ENCODE measurements around the gene PBX4. TPM values are rescaled to one million over a fixed set of nuclear protein-coding genes. Genes with fewer than 3 reads are reported as not detected.

PBX4 gene
- total and polyA plus RNA-seq, 4 donors, result 4.3 to 13.6 (median 8.4) TPM

- H3K36me3 ChIP-seq (ENCODE audit: control insufficient read depth, insufficient read depth, low read length), result peaks cover 40% of the 10 kb centered on the region
- peaks cover 16% of the 10 kb centered on the region for H3K4me1 ChIP-seq (ENCODE audit: control insufficient read depth, insufficient read depth, low read length)
- no peak for DNase-seq (ENCODE audit: low read depth in 4 of 6, low spot score in 6 of 6)
- no peak overlapping the region for H3K27ac ChIP-seq (ENCODE audit: low read depth, low read length)
- H3K27me3 ChIP-seq (ENCODE audit: control insufficient read depth, insufficient read depth, low read length), result no peaks in the 10 kb centered on the region
- WGBS (ENCODE audit: insufficient coverage), result 100% methylated on average over 2 of the region's 4 CpGs
- no peak overlapping the region for H3K4me3 ChIP-seq (ENCODE audit: low read depth, low read length)
- no peaks in the 10 kb centered on the region for H3K9me3 ChIP-seq (ENCODE audit: control insufficient read depth, insufficient read depth, low read length)
These were observed 24.1 kb downstream of the PBX4 start for GRCh38 chr19:19594381-19594780.

- Histone ChIP-seq H3K36me3 (ENCODE audit: control insufficient read depth, insufficient read depth, low read length) (peaks cover 31% of the 10 kb centered on the region), H3K27me3 (ENCODE audit: control insufficient read depth, insufficient read depth, low read length) (no peaks in the 10 kb centered on the region), H3K4me3 (ENCODE audit: low read depth, low read length) (no peak overlapping the region), H3K9me3 (ENCODE audit: control insufficient read depth, insufficient read depth, low read length) (no peaks in the 10 kb centered on the region), H3K4me1 (ENCODE audit: control insufficient read depth, insufficient read depth, low read length) (peaks cover 16% of the 10 kb centered on the region), H3K27ac (ENCODE audit: low read depth, low read length) (no peak overlapping the region)
- 97% methylated on average over 6 of the region's 10 CpGs for WGBS (ENCODE audit: insufficient coverage)
- no peak for DNase-seq (ENCODE audit: low read depth in 4 of 6, low spot score in 6 of 6)
These were observed 25.8 kb downstream of the PBX4 start for GRCh38 chr19:19592690-19593089.

GRCh38 chr19:19591133-19591825 lies 27.2 kb downstream of the PBX4 start:
- Histone ChIP-seq H3K9me3 (ENCODE audit: control insufficient read depth, insufficient read depth, low read length) (no peaks in the 10 kb centered on the region), H3K4me1 (ENCODE audit: control insufficient read depth, insufficient read depth, low read length) (peaks cover 16% of the 10 kb centered on the region), H3K27ac (ENCODE audit: low read depth, low read length) (peak overlapping the region; percentile 87), H3K36me3 (ENCODE audit: control insufficient read depth, insufficient read depth, low read length) (peaks cover 24% of the 10 kb centered on the region), H3K4me3 (ENCODE audit: low read depth, low read length) (no peak overlapping the region), H3K27me3 (ENCODE audit: control insufficient read depth, insufficient read depth, low read length) (no peaks in the 10 kb centered on the region)
- 26% methylated on average over 10 of the region's 13 CpGs for WGBS (ENCODE audit: insufficient coverage)
- DNase-seq (ENCODE audit: low read depth in 4 of 6, low spot score in 6 of 6), result peak in 3 of 6 donors; percentile 19 to 85 (median 68)

GRCh38 chr19:19588546-19588945 lies 29.9 kb downstream of the PBX4 start:
- no peak for DNase-seq (ENCODE audit: low read depth in 4 of 6, low spot score in 6 of 6)
- H3K27ac ChIP-seq (ENCODE audit: low read depth, low read length), result no peak overlapping the region
- H3K9me3 ChIP-seq (ENCODE audit: control insufficient read depth, insufficient read depth, low read length), result no peaks in the 10 kb centered on the region
- no peak overlapping the region for H3K4me3 ChIP-seq (ENCODE audit: low read depth, low read length)
- H3K4me1 ChIP-seq (ENCODE audit: control insufficient read depth, insufficient read depth, low read length), result peaks cover 13% of the 10 kb centered on the region
- peaks cover 14% of the 10 kb centered on the region for H3K36me3 ChIP-seq (ENCODE audit: control insufficient read depth, insufficient read depth, low read length)
- H3K27me3 ChIP-seq (ENCODE audit: control insufficient read depth, insufficient read depth, low read length), result no peaks in the 10 kb centered on the region
- WGBS (ENCODE audit: insufficient coverage), result 100% methylated on average over 1 of the region's 2 CpGs

- Histone ChIP-seq H3K9me3 (ENCODE audit: control insufficient read depth, insufficient read depth, low read length) (no peaks in the 10 kb centered on the region), H3K36me3 (ENCODE audit: control insufficient read depth, insufficient read depth, low read length) (peaks cover 7% of the 10 kb centered on the region), H3K4me1 (ENCODE audit: control insufficient read depth, insufficient read depth, low read length) (peaks cover 14% of the 10 kb centered on the region), H3K27me3 (ENCODE audit: control insufficient read depth, insufficient read depth, low read length) (no peaks in the 10 kb centered on the region), H3K27ac (ENCODE audit: low read depth, low read length) (no peak overlapping the region), H3K4me3 (ENCODE audit: low read depth, low read length) (no peak overlapping the region)
- WGBS (ENCODE audit: insufficient coverage), result 62% methylated on average over 2 of the region's 5 CpGs
- peak in 3 of 6 donors; percentile 6 to 81 (median 63) for DNase-seq (ENCODE audit: low read depth in 4 of 6, low spot score in 6 of 6)
These were observed 30.7 kb downstream of the PBX4 start for GRCh38 chr19:19587771-19588170.

GRCh38 chr19:19584356-19584755 lies 34.1 kb downstream of the PBX4 start:
- 76% methylated on average over 2 of the region's 6 CpGs for WGBS (ENCODE audit: insufficient coverage)
- DNase-seq (ENCODE audit: low read depth in 4 of 6, low spot score in 6 of 6), result no peak
- H3K4me3 ChIP-seq (ENCODE audit: low read depth, low read length), result no peak overlapping the region
- H3K9me3 ChIP-seq (ENCODE audit: control insufficient read depth, insufficient read depth, low read length), result no peaks in the 10 kb centered on the region
- H3K36me3 ChIP-seq (ENCODE audit: control insufficient read depth, insufficient read depth, low read length), result peaks cover 17% of the 10 kb centered on the region
- no peak overlapping the region for H3K27ac ChIP-seq (ENCODE audit: low read depth, low read length)
- H3K4me1 ChIP-seq (ENCODE audit: control insufficient read depth, insufficient read depth, low read length), result peaks cover 9% of the 10 kb centered on the region
- H3K27me3 ChIP-seq (ENCODE audit: control insufficient read depth, insufficient read depth, low read length), result no peaks in the 10 kb centered on the region

GRCh38 chr19:19582471-19582870 lies 36.0 kb downstream of the PBX4 start:
- H3K4me3 ChIP-seq (ENCODE audit: low read depth, low read length), result no peak overlapping the region
- peak in 2 of 6 donors; percentile 2 to 15 for DNase-seq (ENCODE audit: low read depth in 4 of 6, low spot score in 6 of 6)
- 59% methylated on average over 6 of the region's 6 CpGs for WGBS (ENCODE audit: insufficient coverage)

GRCh38 chr19:19581391-19581790 lies 37.1 kb downstream of the PBX4 start:
- H3K9me3 ChIP-seq (ENCODE audit: control insufficient read depth, insufficient read depth, low read length), result no peaks in the 10 kb centered on the region
- H3K4me3 ChIP-seq (ENCODE audit: low read depth, low read length), result no peak overlapping the region
- peaks cover 19% of the 10 kb centered on the region for H3K36me3 ChIP-seq (ENCODE audit: control insufficient read depth, insufficient read depth, low read length)
- 96% methylated on average over 13 of the region's 13 CpGs for WGBS (ENCODE audit: insufficient coverage)
- no peak overlapping the region for H3K27ac ChIP-seq (ENCODE audit: low read depth, low read length)
- DNase-seq (ENCODE audit: low read depth in 4 of 6, low spot score in 6 of 6), result no peak
- H3K27me3 ChIP-seq (ENCODE audit: control insufficient read depth, insufficient read depth, low read length), result no peaks in the 10 kb centered on the region
- peaks cover 13% of the 10 kb centered on the region for H3K4me1 ChIP-seq (ENCODE audit: control insufficient read depth, insufficient read depth, low read length)

More at GRCh38 chr19:19582471-19582870, 36.0 kb downstream of the PBX4 start:
- Histone ChIP-seq H3K4me1 (ENCODE audit: control insufficient read depth, insufficient read depth, low read length) (peaks cover 13% of the 10 kb centered on the region), H3K27ac (ENCODE audit: low read depth, low read length) (peak overlapping the region; percentile 79), H3K27me3 (ENCODE audit: control insufficient read depth, insufficient read depth, low read length) (no peaks in the 10 kb centered on the region), H3K36me3 (ENCODE audit: control insufficient read depth, insufficient read depth, low read length) (peaks cover 19% of the 10 kb centered on the region), H3K9me3 (ENCODE audit: control insufficient read depth, insufficient read depth, low read length) (no peaks in the 10 kb centered on the region)

GRCh38 chr19:19580418-19580817 lies 38.1 kb downstream of the PBX4 start:
- no peak for DNase-seq (ENCODE audit: low read depth in 4 of 6, low spot score in 6 of 6)
- H3K27me3 ChIP-seq (ENCODE audit: control insufficient read depth, insufficient read depth, low read length), result no peaks in the 10 kb centered on the region
- WGBS (ENCODE audit: insufficient coverage), result 95% methylated on average over 4 of the region's 4 CpGs
- H3K9me3 ChIP-seq (ENCODE audit: control insufficient read depth, insufficient read depth, low read length), result no peaks in the 10 kb centered on the region
- H3K4me3 ChIP-seq (ENCODE audit: low read depth, low read length), result no peak overlapping the region
- H3K36me3 ChIP-seq (ENCODE audit: control insufficient read depth, insufficient read depth, low read length), result peaks cover 19% of the 10 kb centered on the region
- H3K4me1 ChIP-seq (ENCODE audit: control insufficient read depth, insufficient read depth, low read length), result peaks cover 13% of the 10 kb centered on the region
- H3K27ac ChIP-seq (ENCODE audit: low read depth, low read length), result no peak overlapping the region
